K562 (cell line): Measurements from ENCODE around the gene NECTIN1. TPM values are rescaled to one million over a fixed set of nuclear protein-coding genes. Genes with fewer than 3 reads are reported as not detected.

ENCODE experiments used
- ATAC-seq: fragments of 200-7000 bp; cut with Tn5 transposase; 3 replicates; pipeline ENCODE4 v1.9.1; 2020; ENCODE audit warnings: moderate library complexity
- BruUV-seq: library from RNA; stranded (reverse); fragments of 400-500 nt; replicated peaks from 2 replicates; lab custom pipeline; 2021; lab: Mats Ljungman, UMichigan
- CTCF ChIA-PET: fragments of 300-600 bp; formaldehyde crosslinking; extraction: SDS; loops from one replicate; lab custom pipeline; 2021; ENCODE audit warnings: low intra/inter-chr PET ratio; lab: Yijun Ruan, JAX
- POLR2A ChIA-PET: fragments of 300-600, 350-650 bp; sonication (Branson Sonifier 250); formaldehyde crosslinking; extraction: SDS; loops from one replicate; lab custom pipeline; 2021; ENCODE audit warnings: antibody characterized with exemption, inconsistent platforms; lab: Yijun Ruan, JAX
- DNase-seq, 4 experiments: peaks; one replicate each; pipeline versions ENCODE4 v3.0.0 to v3.0.0-alpha.2; 2011 to 2018; ENCODE audit warnings: low spot score in 3 of 4, mixed read lengths in 3 of 4; ENCODE audit errors: extremely low read depth in 1 of 4
- FAIRE-seq: peaks from 2 replicates; lab custom pipeline; 2011; peaks lifted over from hg19 to GRCh38; lab: Jason Lieb, UNC
- H2AFZ ChIP-seq: 2 replicates; pipeline ENCODE4 v1.6.0; 2011; ENCODE audit warnings: low read depth, low read length, control low read depth, inconsistent platforms
- H3K27ac ChIP-seq: fragments of 200-600 bp; 3 replicates; pipeline ENCODE4 v1.8.0; 2011; ENCODE audit warnings: low read depth, mild to moderate bottlenecking, control low read depth, inconsistent platforms, low read length, moderate library complexity, mixed read lengths; ENCODE audit errors: extremely low read depth
- H3K27me3 ChIP-seq, 2 experiments: fragments of 300-600 bp in 1 of 2; 2 replicates in 1 of 2; 3 replicates in 1 of 2; pipeline versions ENCODE4 v1.6.0 to v1.8.0; 2011; ENCODE audit warnings: inconsistent platforms in 2 of 2, low read length in 2 of 2, mild to moderate bottlenecking in 1 of 2, mixed read lengths in 1 of 2, moderate library complexity in 1 of 2; ENCODE audit not compliant: control insufficient read depth in 2 of 2, insufficient read depth in 2 of 2
- H3K36me3 ChIP-seq: fragments of 300-600 bp; 3 replicates; pipeline ENCODE4 v1.8.0; 2011; ENCODE audit warnings: mild to moderate bottlenecking, low read length, inconsistent platforms; ENCODE audit not compliant: control insufficient read depth, insufficient read depth
- H3K4me1 ChIP-seq, 2 experiments: fragments of 200-600 bp in 1 of 2; replicated peaks in 1 of 2; 2 replicates in 1 of 2; 3 replicates in 1 of 2; pipeline versions ENCODE4 v1.5.1 to v1.8.0; 2011; ENCODE audit warnings: inconsistent platforms in 2 of 2, low read length in 2 of 2, mild to moderate bottlenecking in 1 of 2, mixed read lengths in 1 of 2, moderate library complexity in 1 of 2; ENCODE audit not compliant: control insufficient read depth in 2 of 2, insufficient read depth in 2 of 2
- H3K4me2 ChIP-seq: 2 replicates; pipeline ENCODE4 v1.6.1; 2011; ENCODE audit warnings: low read length, control low read depth, inconsistent platforms, mixed read lengths; ENCODE audit not compliant: insufficient read depth
- H3K4me3 ChIP-seq: fragments of 200-600 bp; sonication (generic), shearing (Covaris generic); 2 replicates; pipeline ENCODE4 v1.5.1; 2016; ENCODE audit warnings: control low read depth, inconsistent platforms
- H3K79me2 ChIP-seq: fragments of 200-600 bp; 3 replicates; pipeline ENCODE4 v1.8.0; 2011; ENCODE audit warnings: low read length, inconsistent platforms; ENCODE audit not compliant: control insufficient read depth, insufficient read depth
- H3K9ac ChIP-seq, 2 experiments: 2 replicates each; pipeline versions ENCODE4 v1.6.0 to v1.6.1; 2011; ENCODE audit warnings: low read depth in 2 of 2, low read length in 2 of 2, control low read depth in 1 of 2, inconsistent platforms in 1 of 2, mild to moderate bottlenecking in 1 of 2, mixed read lengths in 1 of 2; ENCODE audit not compliant: insufficient read depth in 1 of 2
- H3K9me1 ChIP-seq: one replicate; pipeline ENCODE4 v1.6.0; 2011; ENCODE audit warnings: inconsistent platforms, mild to moderate bottlenecking, low read length, moderate library complexity; ENCODE audit not compliant: control insufficient read depth, insufficient read depth
- H3K9me3 ChIP-seq: replicated peaks from 2 replicates; pipeline ENCODE4 v1.5.1; 2011; ENCODE audit warnings: low read depth, low read length, inconsistent platforms; ENCODE audit not compliant: control insufficient read depth, insufficient read depth
- H4K20me1 ChIP-seq: replicated peaks from 2 replicates; pipeline ENCODE4 v1.6.1; 2011; ENCODE audit warnings: low read length, inconsistent platforms, mixed read lengths; ENCODE audit not compliant: control insufficient read depth, insufficient read depth
- ADNP ChIP-seq: fragments of 200-800 bp; sonication (Bioruptor generic); IDR thresholded peaks from 2 replicates; pipeline ENCODE4 v1.6.1; 2016; ENCODE audit warnings: missing genetic modification characterization, missing compliant biosample characterization
- CHCHD3 ChIP-seq: fragments of 250-450 bp; sonication (Bioruptor Pico); IDR thresholded peaks from 2 replicates; pipeline ENCODE4 v2.1.2; 2022; ENCODE audit warnings: mild to moderate bottlenecking
- COPS2 ChIP-seq: fragments of 450-650 bp; conservative IDR thresholded peaks from 2 replicates; pipeline ENCODE4 v1.6.1; 2016; ENCODE audit warnings: mild to moderate bottlenecking, moderate library complexity
- CREB5 ChIP-seq: fragments of 250-450 bp; sonication (Bioruptor Pico); IDR thresholded peaks from 2 replicates; pipeline ENCODE4 v1.5.0; 2020; ENCODE audit warnings: mild to moderate bottlenecking
- HEY1 ChIP-seq: fragments of 250-450 bp; sonication (Bioruptor Pico); IDR thresholded peaks from 2 replicates; pipeline ENCODE4 v1.5.0; 2020; ENCODE audit warnings: mild to moderate bottlenecking, moderate library complexity, borderline replicate concordance
- HNRNPL ChIP-seq: fragments of 200-400 bp; formaldehyde crosslinking; IDR thresholded peaks from 2 replicates; pipeline ENCODE4 v1.6.1; 2017; ENCODE audit warnings: low read depth, mild to moderate bottlenecking, low read length
- MCM3 ChIP-seq: fragments of 450-650 bp; IDR thresholded peaks from 2 replicates; pipeline ENCODE4 v1.6.1; 2016
- RBM25 ChIP-seq: fragments of 200-400 bp; formaldehyde crosslinking; IDR thresholded peaks from 2 replicates; pipeline ENCODE4 v1.6.1; 2018; ENCODE audit warnings: low read length, low read depth, moderate library complexity; ENCODE audit not compliant: severe bottlenecking
- SREBF2 ChIP-seq: sonication (generic); formaldehyde crosslinking; IDR thresholded peaks from 2 replicates; pipeline ENCODE4 v1.4.0; 2020; ENCODE audit warnings: mild to moderate bottlenecking, missing genetic modification reagents
- ZNF431 ChIP-seq: sonication (generic); formaldehyde crosslinking; IDR thresholded peaks from 2 replicates; pipeline ENCODE4 v1.8.0; 2022; ENCODE audit warnings: mild to moderate bottlenecking, missing genetic modification reagents
- ZNF717 ChIP-seq: fragments of 250-450 bp; sonication (Bioruptor Pico); IDR thresholded peaks from 2 replicates; pipeline ENCODE4 v1.5.0; 2021
- WGBS: fragments of 100-300 bp; shearing (Covaris generic); methylation state at CpG from one replicate; pipeline ENCODE4 v1.1.6; 2016; ENCODE audit warnings: low coverage, mixed read lengths; ENCODE audit not compliant: insufficient coverage; ENCODE audit errors: missing lambda C conversion rate; 5-methylcytosine and 5-hydroxymethylcytosine counted together
- in situ Hi-C: fragments of 300-500 bp; cut with MboI; formaldehyde crosslinking; loops from 4 replicates; pipeline ENCODE4 v1.15.0; 2018; ENCODE audit warnings: inconsistent platforms, mixed read lengths
- intact Hi-C: fragments of 100-400 bp; cut with micrococcal nuclease; formaldehyde crosslinking; loops from 2 replicates; pipeline ENCODE4 v1.14.2; 2022
- polyA plus RNA-seq, 8 experiments: library from polyadenylated mRNA; depleted of rRNA in 4 of 8; stranded (reverse) in 5 of 8; unstranded in 3 of 8; fragments of >200 nt; fragmentation: Nextera tagmentation in 2 of 8; fragmentation: Illumina TruSeq in 1 of 8; extraction: Ambion mirVana in 2 of 8; extraction: Trizol in 1 of 8; gene quantifications; 2 replicates each; pipeline versions ENCODE4 v1.2.1 to v1.2.3, GENCODE V29; 2011 to 2014; ENCODE audit warnings: inconsistent platforms in 1 of 8, missing spikeins in 1 of 8
- total RNA-seq, 7 experiments: library from RNA; depleted of rRNA in 6 of 7; stranded (reverse); fragments of >200 nt in 6 of 7; fragmentation: Illumina TruSeq in 2 of 7; extraction: Trizol in 2 of 7; gene quantifications; 2 replicates each; pipeline versions ENCODE4 v1.2.1 to v1.2.3, GENCODE V29; 2011 to 2021; ENCODE audit warnings: low replicate concordance in 1 of 7

NECTIN1 gene
- total and polyA plus RNA-seq, 9 of the 15 experiments (the other 6 are each of a cell fraction or from before 2014, with no cell fraction given): 0.09 to 0.53 (median 0.23) TPM; not detected in 2

- TF ChIP-seq ZNF431 (CRISPR knock-in tag) (no peak), HEY1 (CRISPR knock-in tag) (no peak), CREB5 (CRISPR knock-in tag) (no peak), ZNF717 (CRISPR knock-in tag) (no peak), SREBF2 (CRISPR knock-in tag) (no peak), COPS2 (no peak), MCM3 (no peak), CHCHD3 (CRISPR knock-in tag) (no peak), HNRNPL (no peak)
- TF ChIP-seq, all 486 proteins: peak for 0
Observed at GRCh38 chr11:119697882-119698281, 31.1 kb downstream of the NECTIN1 start (continued).

- Histone ChIP-seq H3K27ac (no peak overlapping the region), H3K4me2 (no peak overlapping the region), H3K4me1 (no peaks in the 10 kb centered on the region), H3K9ac (no peak overlapping the region), H2AFZ (no peak overlapping the region), H3K27me3 (peaks cover 11 to 77% of the 10 kb centered on the region in 2 experiments), H3K36me3 (no peaks in the 10 kb centered on the region), H4K20me1 (peaks cover 7% of the 10 kb centered on the region), H3K4me3 (no peak overlapping the region), H3K79me2 (no peaks in the 10 kb centered on the region), H3K9me3 (no peaks in the 10 kb centered on the region), H3K9me1 (peaks cover 4% of the 10 kb centered on the region)
- intact Hi-C loops: no loop called here
- DNase-seq (no peak), FAIRE-seq (no peak), ATAC-seq (no peak)
- POLR2A ChIA-PET: no interaction called here
- CTCF ChIA-PET: no interaction called here
- BruUV-seq: no TSS peak
- no peak for TF ChIP-seq ZNF431 (CRISPR knock-in tag)
- TF ChIP-seq RBM25: peak; percentile 91
- TF ChIP-seq ADNP (tag): 0 out of 2 replicates have a peak, but pooled peaks have one; percentile 35
- 41% methylated on average over 3 of the region's 3 CpGs for WGBS
- in situ Hi-C loops: no loop called here
Observed at GRCh38 chr11:119697445-119697844, 31.6 kb downstream of the NECTIN1 start.
